ENCODE measurements around the gene CLEC16A. TPM values are rescaled to one million over a fixed set of nuclear protein-coding genes. Genes with fewer than 3 reads are reported as not detected.
A peak's percentile ranks its signal among the peaks of the same experiment; 100 is the strongest.

Gene CLEC16A
- polyA plus RNA-seq, 3 donors: 3.4 to 12.0 (median 5.8) TPM

DNA sequence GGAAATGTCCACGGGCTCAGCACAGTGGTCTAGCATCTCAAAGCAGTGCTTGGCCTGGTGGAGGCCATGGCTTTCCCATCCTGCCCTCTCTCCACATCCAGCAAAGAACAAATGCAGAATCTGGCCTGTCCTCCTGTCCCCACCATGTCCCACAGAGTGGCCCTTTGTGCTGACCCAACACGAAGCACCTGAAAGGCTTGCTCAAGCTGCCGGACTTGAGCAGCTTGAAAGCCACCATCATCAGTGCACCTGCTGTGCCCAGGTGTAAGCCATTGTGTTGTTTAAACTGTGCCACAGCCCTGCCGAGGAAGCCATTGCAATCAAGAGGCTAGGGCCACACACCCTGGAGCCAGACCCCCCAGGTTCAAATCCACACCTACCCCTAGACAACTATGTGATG is 196.1 kb downstream of the CLEC16A start:
- WGBS (ENCODE audit: insufficient coverage): 100% methylated on average over 3 of the region's 4 CpGs
- H3K4me1 ChIP-seq (ENCODE audit: control insufficient read depth in 1 of 2, insufficient read depth in 2 of 2, low read length in 2 of 2): peaks cover 5 to 12% of the 10 kb centered on the region in 2 donors
- no peaks in the 10 kb centered on the region for H3K9me3 ChIP-seq (replicated peaks in 1 of 2; ENCODE audit: control insufficient read depth in 1 of 2, insufficient read depth in 1 of 2, low read length in 2 of 2)
- H3K4me3 ChIP-seq (replicated peaks in 1 of 3; ENCODE audit: low read depth in 2 of 3, low read length in 3 of 3): no peak overlapping the region
- H3K79me2 ChIP-seq (ENCODE audit: insufficient read depth, low read length): no peaks in the 10 kb centered on the region
- H3K4me2 ChIP-seq (replicated peaks; ENCODE audit: extremely low read depth, low read length, poor library complexity, severe bottlenecking): no peak overlapping the region
- no peak overlapping the region for H3K27ac ChIP-seq (ENCODE audit: low read depth in 1 of 2, low read length in 2 of 2)
- Mint-ChIP-seq H3K4me1 (peaks cover 28% of the 10 kb centered on the region), H3K36me3 (peaks cover 52 to 53% of the 10 kb centered on the region in 2 donors), H3K4me3 (no peak overlapping the region), H3K27ac (no peak overlapping the region), H3K9me3 (no peaks in the 10 kb centered on the region), H3K27me3 (ENCODE audit: low read depth in 3 of 3) (peaks cover 0 to 4% (median 0%) of the 10 kb centered on the region in 3 donors)
- TF ChIP-seq, protein P1, sequence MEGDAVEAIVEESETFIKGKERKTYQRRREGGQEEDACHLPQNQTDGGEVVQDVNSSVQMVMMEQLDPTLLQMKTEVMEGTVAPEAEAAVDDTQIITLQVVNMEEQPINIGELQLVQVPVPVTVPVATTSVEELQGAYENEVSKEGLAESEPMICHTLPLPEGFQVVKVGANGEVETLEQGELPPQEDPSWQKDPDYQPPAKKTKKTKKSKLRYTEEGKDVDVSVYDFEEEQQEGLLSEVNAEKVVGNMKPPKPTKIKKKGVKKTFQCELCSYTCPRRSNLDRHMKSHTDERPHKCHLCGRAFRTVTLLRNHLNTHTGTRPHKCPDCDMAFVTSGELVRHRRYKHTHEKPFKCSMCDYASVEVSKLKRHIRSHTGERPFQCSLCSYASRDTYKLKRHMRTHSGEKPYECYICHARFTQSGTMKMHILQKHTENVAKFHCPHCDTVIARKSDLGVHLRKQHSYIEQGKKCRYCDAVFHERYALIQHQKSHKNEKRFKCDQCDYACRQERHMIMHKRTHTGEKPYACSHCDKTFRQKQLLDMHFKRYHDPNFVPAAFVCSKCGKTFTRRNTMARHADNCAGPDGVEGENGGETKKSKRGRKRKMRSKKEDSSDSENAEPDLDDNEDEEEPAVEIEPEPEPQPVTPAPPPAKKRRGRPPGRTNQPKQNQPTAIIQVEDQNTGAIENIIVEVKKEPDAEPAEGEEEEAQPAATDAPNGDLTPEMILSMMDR (IDR thresholded peaks at IDR 0.05): no peak
- intact Hi-C loops (cut with micrococcal nuclease): loop anchor here in 1 of 2 donors (10.0 kb wide), 1 partner anchor 156 kb away; no protein-coding TSS in a partner anchor
- no peaks in the 10 kb centered on the region for H4K20me1 ChIP-seq (ENCODE audit: insufficient read depth, low read length)
- H3K9ac ChIP-seq (ENCODE audit: insufficient read depth, low read length, poor library complexity, severe bottlenecking): no peak overlapping the region
- no peak for DNase-seq
- H3K27me3 ChIP-seq (ENCODE audit: control insufficient read depth in 2 of 2, insufficient read depth in 2 of 2, low read length in 2 of 2): no peaks in the 10 kb centered on the region
- no peak overlapping the region for H2AFZ ChIP-seq (ENCODE audit: insufficient read depth, low read depth, low read length, poor library complexity, severe bottlenecking)
- peaks cover 0 to 22% of the 10 kb centered on the region in 2 donors for H3K36me3 ChIP-seq (replicated peaks in 1 of 2; ENCODE audit: control insufficient read depth in 1 of 2, insufficient read depth in 2 of 2, low read length in 2 of 2)

DNA sequence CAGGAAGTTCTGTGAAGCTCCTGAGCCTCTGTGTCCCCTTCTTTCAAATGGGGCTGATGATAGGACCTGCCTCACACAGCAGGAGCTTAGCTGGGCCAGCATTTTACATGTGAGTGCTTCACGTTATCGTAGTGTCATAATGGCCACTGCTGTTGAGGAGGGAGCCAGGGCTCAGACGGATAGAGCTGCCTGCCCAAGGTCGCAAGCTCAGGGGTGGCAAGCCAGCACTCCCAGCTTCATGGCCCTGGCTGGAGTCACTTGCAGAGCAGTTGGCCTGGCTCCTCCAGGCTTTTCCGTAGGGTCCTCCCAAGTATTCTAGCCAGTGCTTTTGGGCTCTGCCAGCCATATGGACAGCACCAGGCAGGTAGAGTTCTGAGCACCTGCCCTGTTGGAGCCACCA is 196.5 kb downstream of the CLEC16A start:
- intact Hi-C loops (cut with micrococcal nuclease): loop anchor here in 1 of 2 donors (10.0 kb wide), 1 partner anchor 156 kb away; no protein-coding TSS in a partner anchor
- TF ChIP-seq, protein P1 (IDR thresholded peaks at IDR 0.05): no peak
- no peaks in the 10 kb centered on the region for H3K27me3 ChIP-seq (ENCODE audit: control insufficient read depth in 2 of 2, insufficient read depth in 2 of 2, low read length in 2 of 2)
- no peaks in the 10 kb centered on the region for H3K79me2 ChIP-seq (ENCODE audit: insufficient read depth, low read length)
- H3K4me1 ChIP-seq (ENCODE audit: control insufficient read depth in 1 of 2, insufficient read depth in 2 of 2, low read length in 2 of 2): peaks cover under 1 to 8% of the 10 kb centered on the region in 2 donors
- no peak overlapping the region for H2AFZ ChIP-seq (ENCODE audit: insufficient read depth, low read depth, low read length, poor library complexity, severe bottlenecking)
- Mint-ChIP-seq H3K9me3 (no peaks in the 10 kb centered on the region), H3K36me3 (peaks cover 48 to 53% of the 10 kb centered on the region in 2 donors), H3K27me3 (ENCODE audit: low read depth in 3 of 3) (peaks cover 0 to 4% (median 0%) of the 10 kb centered on the region in 3 donors), H3K4me3 (no peak overlapping the region), H3K27ac (peak overlapping the region in 1 of 7 donors; percentile 2), H3K4me1 (peaks cover 24% of the 10 kb centered on the region)
- WGBS (ENCODE audit: insufficient coverage): 100% methylated on average over 5 of the region's 5 CpGs
- H3K4me2 ChIP-seq (replicated peaks; ENCODE audit: extremely low read depth, low read length, poor library complexity, severe bottlenecking): no peak overlapping the region
- no peaks in the 10 kb centered on the region for H4K20me1 ChIP-seq (ENCODE audit: insufficient read depth, low read length)
- no peak overlapping the region for H3K27ac ChIP-seq (ENCODE audit: low read depth in 1 of 2, low read length in 2 of 2)
- no peak overlapping the region for H3K9ac ChIP-seq (ENCODE audit: insufficient read depth, low read length, poor library complexity, severe bottlenecking)
- H3K36me3 ChIP-seq (replicated peaks in 1 of 2; ENCODE audit: control insufficient read depth in 1 of 2, insufficient read depth in 2 of 2, low read length in 2 of 2): peaks cover 0 to 22% of the 10 kb centered on the region in 2 donors
- H3K9me3 ChIP-seq (replicated peaks in 1 of 2; ENCODE audit: control insufficient read depth in 1 of 2, insufficient read depth in 1 of 2, low read length in 2 of 2): no peaks in the 10 kb centered on the region
- DNase-seq: no peak
- H3K4me3 ChIP-seq (replicated peaks in 1 of 3; ENCODE audit: low read depth in 2 of 3, low read length in 3 of 3): no peak overlapping the region

All from CD14-positive monocyte (primary cell).